Muscle of leg (tissue), 11 donors: ENCODE results near the gene HMHB1. TPM values are rescaled to one million over a fixed set of nuclear protein-coding genes. Genes with fewer than 3 reads are reported as not detected.

ENCODE experiments used
- DNase-seq: peaks from one replicate; pipeline ENCODE4 v3.0.0; 2013
- H3K27ac ChIP-seq: one replicate; pipeline ENCODE4 v1.5.1; 2013; ENCODE audit warnings: mild to moderate bottlenecking, low read length, control low read depth
- H3K27me3 ChIP-seq: one replicate; pipeline ENCODE4 v1.6.1; 2013; ENCODE audit warnings: low read length; ENCODE audit not compliant: control insufficient read depth, insufficient read depth
- H3K36me3 ChIP-seq: one replicate; pipeline ENCODE4 v1.6.1; 2013; ENCODE audit warnings: low read length; ENCODE audit not compliant: control insufficient read depth, insufficient read depth
- H3K4me1 ChIP-seq: one replicate; pipeline ENCODE4 v1.6.1; 2013; ENCODE audit warnings: low read length; ENCODE audit not compliant: control insufficient read depth, insufficient read depth
- H3K4me3 ChIP-seq: one replicate; pipeline ENCODE4 v1.5.1; 2013; ENCODE audit warnings: low read length, control low read depth
- H3K9me3 ChIP-seq: replicated peaks from 2 replicates; pipeline ENCODE4 v1.6.1; 2013; ENCODE audit warnings: low read depth, low read length; ENCODE audit not compliant: control insufficient read depth
- WGBS: methylation state at CpG from one replicate; pipeline ENCODE4 v1.1.5; 2013; ENCODE audit warnings: missing lambda C conversion rate; ENCODE audit not compliant: insufficient coverage; 5-methylcytosine and 5-hydroxymethylcytosine counted together
- polyA plus RNA-seq, 8 donors: library from polyadenylated mRNA; unstranded; fragments of 120-200 nt; gene quantifications; one replicate each; pipeline versions ENCODE4 v1.2.1 to v1.2.3, GENCODE V29; 2013; ENCODE audit warnings: inconsistent platforms in 1 of 8, low replicate concordance in 1 of 8; ENCODE audit not compliant: insufficient read length in 8 of 8, insufficient read depth in 1 of 8
- total RNA-seq: library from RNA; stranded (reverse); fragments of 120-200 nt; gene quantifications from one replicate; pipeline ENCODE4 v1.2.4, GENCODE V29; 2013

The HMHB1 gene
- total and polyA plus RNA-seq, 9 donors: 0.49 TPM; not detected in 8

DNA sequence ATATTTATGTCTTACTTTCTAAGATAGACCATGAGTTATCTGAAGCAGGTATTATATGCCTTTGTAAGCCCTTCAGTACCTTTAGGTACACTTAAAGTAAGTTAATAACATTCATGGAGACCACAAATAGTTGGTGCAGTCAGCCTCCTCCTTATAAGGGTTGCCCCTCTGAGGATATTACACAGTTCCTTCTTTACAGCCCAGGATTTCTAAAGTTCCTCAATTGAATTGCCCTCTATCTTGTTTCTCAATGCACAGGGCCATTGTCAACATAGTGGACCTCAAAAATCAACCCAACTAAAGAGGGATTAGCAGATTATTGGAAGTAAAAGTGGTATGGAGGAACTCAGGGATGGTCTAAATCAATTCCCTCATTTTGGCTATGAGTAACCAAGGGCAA is 50.3 kb downstream of the HMHB1 start:
- Histone ChIP-seq H3K4me3 (no peak overlapping the region), H3K27me3 (no peaks in the 10 kb centered on the region), H3K36me3 (no peaks in the 10 kb centered on the region), H3K4me1 (peaks cover 14% of the 10 kb centered on the region), H3K27ac (no peak overlapping the region), H3K9me3 (no peaks in the 10 kb centered on the region)
- no peak for DNase-seq

DNA sequence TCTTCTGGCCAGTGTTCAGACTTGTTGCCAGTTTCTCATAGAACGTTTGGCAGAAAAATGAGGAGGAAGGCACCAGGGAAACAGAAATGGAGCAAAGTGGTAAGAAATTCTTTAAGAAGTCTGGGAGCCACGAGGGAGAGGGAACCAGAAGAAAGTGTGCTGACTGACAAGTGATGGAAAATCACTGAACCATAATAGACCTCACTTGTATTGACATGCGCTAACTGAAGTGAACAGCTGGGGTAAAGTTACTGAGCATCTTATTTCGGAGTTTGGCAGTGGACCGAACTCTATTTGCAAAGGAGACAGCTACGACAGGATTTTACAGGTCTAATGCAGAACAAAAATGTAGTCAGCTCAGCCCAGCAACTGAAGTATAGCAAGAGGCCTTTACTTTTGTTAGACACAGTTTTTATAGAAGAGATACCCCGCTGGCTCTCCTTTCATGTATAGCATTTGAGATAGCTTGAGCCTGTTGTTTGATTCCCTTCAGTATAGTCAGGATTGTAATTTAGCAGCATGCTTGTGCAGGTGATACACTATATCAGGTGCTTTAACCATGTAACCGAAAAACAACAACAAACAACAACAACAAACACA is 53.6 kb downstream of the HMHB1 start:
- 41% methylated on average over 5 of the region's 8 CpGs for WGBS
- peak overlapping the region; percentile 78 for H3K27ac ChIP-seq
- no peak overlapping the region for H3K4me3 ChIP-seq
- H3K36me3 ChIP-seq: no peaks in the 10 kb centered on the region
- H3K4me1 ChIP-seq: peaks cover 14% of the 10 kb centered on the region
- no peaks in the 10 kb centered on the region for H3K27me3 ChIP-seq
- DNase-seq: peak; percentile 84
- H3K9me3 ChIP-seq: no peaks in the 10 kb centered on the region
